ENCODE data around the gene PACS1.
A peak's percentile ranks its signal among the peaks of the same experiment; 100 is the strongest.

PACS1 gene

DNA sequence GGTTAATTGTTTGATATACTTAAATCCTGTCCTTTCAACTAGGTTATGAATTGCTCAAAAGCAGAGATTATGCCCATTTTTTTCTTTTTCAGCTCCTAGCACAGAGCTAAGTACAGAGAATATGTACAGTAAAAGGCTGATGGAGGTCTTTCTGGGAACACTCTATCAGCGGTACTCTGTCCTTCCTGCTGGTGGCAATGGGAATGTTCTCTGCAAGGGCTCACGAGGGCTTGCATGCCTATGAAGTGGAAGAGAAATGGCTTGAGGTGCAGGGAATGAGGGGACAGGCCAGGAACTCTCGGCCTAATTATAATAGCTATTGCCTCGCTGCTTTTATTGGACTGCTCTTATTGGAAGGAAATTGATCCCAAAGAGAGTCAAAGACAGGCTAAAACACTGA lies 114.7 kb downstream of the PACS1 start:
- no peak for DNase-seq (ENCODE audit: low spot score)

GRCh38 chr11:66186470-66186869 lies 116.4 kb downstream of the PACS1 start:
- no peak for DNase-seq (ENCODE audit: low spot score)

GRCh38 chr11:66187453-66187852 lies 117.4 kb downstream of the PACS1 start:
- no peak for DNase-seq (ENCODE audit: low spot score)

GRCh38 chr11:66188580-66188979 lies 118.5 kb downstream of the PACS1 start:
- no peak for DNase-seq (ENCODE audit: low spot score)

DNA sequence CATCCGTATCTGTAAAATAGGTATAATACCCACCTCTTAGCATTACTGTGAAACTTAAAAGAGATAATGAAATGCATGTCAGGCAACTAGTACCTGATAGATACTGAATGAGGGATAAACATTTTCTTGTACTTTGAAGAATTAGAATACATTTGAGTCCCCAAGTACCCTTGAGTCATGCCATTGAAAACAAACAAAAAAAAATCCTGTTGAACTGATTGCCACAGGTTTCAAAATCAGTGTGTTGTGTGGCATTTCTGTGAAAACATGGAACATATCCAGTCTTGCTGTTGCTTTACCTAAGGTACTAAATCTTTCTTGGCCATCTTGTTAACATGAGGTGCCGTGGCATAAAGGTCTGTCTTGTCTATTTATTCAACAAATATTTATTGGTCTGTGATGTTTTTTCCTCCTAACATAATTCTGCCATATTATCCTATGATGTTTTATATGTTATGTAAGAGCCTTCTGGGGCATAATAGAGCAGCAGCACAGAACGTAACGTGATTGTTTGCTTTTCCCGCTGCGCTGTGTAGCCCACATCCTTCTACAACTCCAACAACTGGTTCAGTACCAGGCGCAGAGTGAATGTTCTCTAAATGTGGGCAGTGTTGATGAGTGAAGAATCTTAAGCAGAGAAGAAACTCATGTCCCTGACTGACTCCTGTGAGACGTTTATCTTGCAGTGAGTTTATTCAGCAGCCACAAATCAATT lies 119.1 kb downstream of the PACS1 start:
- no peak for DNase-seq (ENCODE audit: low spot score)

DNA sequence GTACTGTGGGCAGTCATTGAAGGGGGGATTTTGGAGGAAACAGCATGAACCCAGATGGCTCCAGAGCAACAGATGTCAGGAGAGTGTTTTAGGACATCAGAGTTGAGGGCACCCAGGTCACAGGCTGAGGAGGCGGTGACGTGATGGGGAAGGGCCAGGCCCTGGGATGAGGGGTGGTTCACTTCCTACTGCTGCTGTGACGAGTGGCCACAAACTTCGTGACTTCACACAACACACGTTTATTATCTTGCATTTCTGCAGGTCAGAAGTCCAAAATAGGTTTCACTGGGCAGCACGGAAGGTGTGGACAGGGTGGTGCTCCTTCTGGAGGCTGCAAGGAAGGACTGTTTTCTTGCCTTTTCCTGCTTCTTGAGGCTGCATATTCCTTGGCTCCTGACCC lies 120.7 kb downstream of the PACS1 start:
- DNase-seq (ENCODE audit: low spot score), result no peak

- no peak for DNase-seq (ENCODE audit: low spot score)
Measured at GRCh38 chr11:66192181-66192863, 122.2 kb downstream of the PACS1 start.

GRCh38 chr11:66194391-66194790 lies 124.3 kb downstream of the PACS1 start:
- DNase-seq (ENCODE audit: low spot score), result no peak

DNA sequence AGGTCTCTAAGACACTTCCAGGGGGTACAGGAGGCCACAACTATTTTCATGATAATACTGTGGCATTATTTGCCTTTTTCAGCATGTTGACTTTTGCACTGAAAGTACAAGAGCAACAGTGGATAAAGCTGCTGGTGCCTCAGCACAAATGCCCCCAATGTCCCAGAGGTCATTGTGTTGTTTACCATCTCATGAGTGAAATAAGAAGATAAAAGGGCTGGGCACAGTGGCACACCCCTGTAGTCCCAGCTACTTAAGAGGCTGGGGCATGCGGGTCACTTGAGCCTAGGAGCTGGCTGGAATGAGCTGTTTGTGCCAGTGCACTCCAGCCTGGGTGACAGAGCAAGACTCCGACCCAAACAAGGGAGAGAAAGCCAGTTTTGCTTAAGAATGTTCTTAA lies 125.8 kb downstream of the PACS1 start:
- DNase-seq (ENCODE audit: low spot score), result no peak

GRCh38 chr11:66203847-66204246 lies 133.8 kb downstream of the PACS1 start:
- DNase-seq (ENCODE audit: low spot score), result no peak

DNA sequence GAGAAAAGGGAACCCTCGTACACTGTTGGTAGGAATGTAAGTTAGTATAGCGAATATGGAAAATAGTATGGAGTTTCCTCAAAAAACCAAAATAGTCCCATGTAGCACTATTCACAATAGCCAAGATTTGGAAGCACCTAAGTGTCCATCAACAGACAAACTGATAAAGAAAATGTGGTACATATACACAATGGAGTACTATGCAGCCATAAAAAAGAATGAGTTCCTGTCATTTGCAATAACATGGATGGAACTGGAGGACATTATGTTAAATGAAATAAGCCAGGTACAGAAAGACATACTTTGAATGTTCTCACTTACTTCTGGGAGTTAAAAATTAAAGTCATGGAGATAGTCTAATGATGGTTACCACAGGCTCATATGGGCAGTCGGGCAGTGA lies 134.3 kb downstream of the PACS1 start:
- DNase-seq (ENCODE audit: low spot score), result no peak

DNA sequence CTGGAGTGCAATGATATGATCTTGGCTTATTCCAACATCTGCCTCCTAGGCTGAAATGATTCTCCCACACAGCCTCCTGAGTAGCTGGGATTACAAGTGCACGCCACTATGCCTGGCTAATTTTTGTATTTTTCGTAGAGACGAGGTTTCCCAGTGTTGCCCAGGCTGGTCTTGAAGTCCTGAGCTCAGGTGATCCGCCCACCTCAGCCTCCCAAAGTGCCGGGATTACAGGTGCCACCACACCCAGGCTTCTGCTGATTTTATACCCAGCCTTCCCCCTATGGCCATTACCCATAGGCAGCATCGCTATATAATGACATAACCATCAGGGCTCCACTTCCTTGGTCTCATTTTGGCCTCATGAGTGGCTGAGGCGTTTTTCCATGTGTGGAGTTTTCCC lies 137.7 kb downstream of the PACS1 start:
- no peak for DNase-seq (ENCODE audit: low spot score)

- DNase-seq (ENCODE audit: low spot score), result no peak
Measured at GRCh38 chr11:66211100-66211499, 141.0 kb downstream of the PACS1 start.

DNA sequence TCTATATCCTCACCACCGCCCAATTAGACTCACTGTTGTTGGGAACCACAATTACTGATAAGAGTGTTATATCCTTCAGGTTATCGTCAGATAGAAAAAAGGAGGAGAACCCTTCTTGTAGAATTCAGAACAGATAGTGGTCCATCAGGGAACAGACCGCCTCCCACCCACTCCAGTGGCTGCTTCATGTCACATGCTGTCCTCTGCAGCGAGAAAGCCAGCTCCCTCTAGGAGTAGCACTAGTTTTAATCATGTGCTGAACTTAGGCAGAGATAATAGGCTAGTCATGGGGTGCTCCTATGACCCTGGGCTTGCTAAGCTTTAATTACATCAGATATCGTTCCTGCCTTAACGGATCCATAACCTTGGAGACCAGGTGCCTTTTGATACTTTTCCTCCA lies 146.8 kb downstream of the PACS1 start:
- DNase-seq (ENCODE audit: low spot score), result no peak

DNA sequence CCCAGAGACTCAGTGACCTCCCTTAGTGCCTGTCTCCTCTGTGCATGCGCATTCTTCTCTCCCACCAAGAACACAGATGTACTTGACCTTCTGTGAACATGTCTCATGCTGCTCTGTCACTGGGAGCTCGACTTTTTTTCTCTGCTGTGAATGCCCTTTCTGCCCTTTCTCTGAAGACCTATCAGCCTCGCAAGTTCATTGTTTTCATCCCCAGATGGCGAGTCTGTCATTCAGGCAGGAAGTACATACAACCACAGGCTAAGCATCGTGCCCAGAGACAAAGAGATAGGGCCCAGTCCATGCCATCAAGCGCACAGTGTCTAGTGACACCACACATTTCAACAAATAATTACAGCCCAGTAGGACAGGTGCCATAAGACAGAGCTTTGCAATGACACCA lies 148.0 kb downstream of the PACS1 start:
- no peak for DNase-seq (ENCODE audit: low spot score)

DNA sequence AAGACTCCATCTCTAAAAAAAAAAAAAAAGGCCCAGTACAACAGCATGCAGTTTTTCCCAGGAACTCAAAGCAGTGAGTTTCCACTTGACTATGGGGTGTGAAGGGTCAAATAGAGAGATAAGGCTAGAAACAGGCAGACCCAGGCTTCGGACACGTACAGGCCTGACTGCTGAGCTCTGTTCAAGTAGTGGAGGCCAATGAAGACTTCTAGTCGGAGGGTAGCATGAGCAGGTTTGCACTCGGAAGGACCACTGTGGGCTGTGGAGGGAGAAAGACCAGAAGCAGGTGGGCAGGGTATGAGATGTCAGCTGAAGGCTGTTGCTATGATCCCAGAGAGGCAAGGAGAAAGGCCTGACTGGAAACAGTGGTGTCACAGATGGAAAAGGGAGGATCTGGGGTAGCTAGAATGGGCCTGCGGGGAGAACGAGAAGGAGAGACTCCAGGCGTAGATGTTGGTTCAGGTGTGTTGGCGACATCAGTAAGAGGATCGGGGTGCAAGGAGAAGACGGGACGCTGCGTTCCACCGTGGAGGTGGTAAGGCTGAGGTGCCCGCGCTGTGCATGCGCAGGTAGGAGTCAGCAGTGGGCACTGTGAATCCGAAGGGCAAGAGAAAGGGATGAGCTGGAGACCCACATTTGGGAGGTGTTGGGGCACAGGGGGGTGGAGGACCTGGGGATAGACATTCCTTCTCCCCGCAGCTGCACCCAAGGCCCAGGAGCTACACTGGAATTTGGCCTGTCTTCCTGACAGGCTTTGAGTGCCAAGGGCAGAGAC lies 149.0 kb downstream of the PACS1 start:
- DNase-seq (ENCODE audit: low spot score), result no peak

DNA sequence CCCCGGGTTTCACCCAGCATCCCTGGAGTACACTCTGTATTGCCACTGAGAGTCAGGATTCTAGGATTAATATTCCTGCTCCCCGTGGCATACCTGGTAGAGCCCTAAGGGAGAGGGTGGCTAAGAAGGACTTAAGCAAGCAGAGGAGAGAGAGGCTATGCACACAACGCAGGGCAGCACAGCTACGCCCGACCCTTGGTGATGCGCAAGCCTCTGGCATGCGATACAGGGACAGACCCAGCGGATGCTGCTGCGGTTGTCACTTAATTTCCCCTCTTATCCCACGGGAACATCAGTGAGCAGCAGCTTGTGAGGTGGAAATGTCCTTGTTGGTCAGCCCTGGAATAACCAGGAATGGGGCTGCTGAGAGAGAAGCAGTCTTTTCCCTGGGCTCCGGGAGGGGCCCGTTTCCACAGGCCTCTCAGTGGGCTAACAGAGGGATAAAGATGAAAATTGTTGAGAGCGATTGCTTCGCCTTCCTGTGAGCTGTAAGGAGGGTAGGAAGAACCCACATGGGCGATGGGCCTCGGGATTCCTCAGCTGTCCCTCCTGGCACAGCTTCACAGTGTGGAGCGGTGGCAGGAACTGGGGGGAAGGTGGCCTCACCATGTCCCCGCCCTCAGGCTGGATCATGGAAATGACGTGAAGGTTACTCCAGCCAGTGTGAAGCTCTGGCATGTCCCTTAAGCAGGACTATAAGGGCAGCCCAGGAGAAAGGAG lies 149.9 kb downstream of the PACS1 start:
- peak; percentile 15 for DNase-seq (ENCODE audit: low spot score)

- DNase-seq (ENCODE audit: low spot score), result no peak
Measured at GRCh38 chr11:66220566-66220935, 150.5 kb downstream of the PACS1 start.

- peak; percentile 31 for DNase-seq (ENCODE audit: low spot score)
Measured at GRCh38 chr11:66221012-66221411, 150.9 kb downstream of the PACS1 start.

DNA sequence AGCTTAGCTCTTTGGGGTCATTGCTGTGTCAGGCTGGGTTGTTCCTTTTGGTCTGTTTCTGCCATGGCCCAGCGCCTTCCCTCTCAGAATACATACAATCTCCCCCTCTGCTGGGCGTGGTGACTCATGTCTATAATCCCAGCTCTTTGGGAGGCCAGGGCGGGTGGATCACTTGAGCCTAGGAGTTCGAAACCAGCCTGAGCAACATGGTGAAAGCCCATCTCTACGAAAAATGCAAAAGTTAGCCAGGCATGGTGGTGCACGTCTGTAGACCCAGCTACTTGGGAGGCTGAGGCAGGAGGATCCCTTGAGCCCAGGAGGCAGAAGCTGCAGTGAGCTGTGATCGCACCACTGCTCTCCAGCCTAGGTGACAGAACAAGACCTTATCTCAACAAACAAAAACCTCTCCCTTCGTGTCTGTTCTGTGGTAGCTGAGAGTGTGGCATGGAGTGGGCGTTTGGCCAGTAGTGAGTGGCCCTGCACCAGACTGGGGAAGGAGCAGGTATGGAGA lies 151.7 kb downstream of the PACS1 start:
- peak; percentile 50 for DNase-seq (ENCODE audit: low spot score)

DNA sequence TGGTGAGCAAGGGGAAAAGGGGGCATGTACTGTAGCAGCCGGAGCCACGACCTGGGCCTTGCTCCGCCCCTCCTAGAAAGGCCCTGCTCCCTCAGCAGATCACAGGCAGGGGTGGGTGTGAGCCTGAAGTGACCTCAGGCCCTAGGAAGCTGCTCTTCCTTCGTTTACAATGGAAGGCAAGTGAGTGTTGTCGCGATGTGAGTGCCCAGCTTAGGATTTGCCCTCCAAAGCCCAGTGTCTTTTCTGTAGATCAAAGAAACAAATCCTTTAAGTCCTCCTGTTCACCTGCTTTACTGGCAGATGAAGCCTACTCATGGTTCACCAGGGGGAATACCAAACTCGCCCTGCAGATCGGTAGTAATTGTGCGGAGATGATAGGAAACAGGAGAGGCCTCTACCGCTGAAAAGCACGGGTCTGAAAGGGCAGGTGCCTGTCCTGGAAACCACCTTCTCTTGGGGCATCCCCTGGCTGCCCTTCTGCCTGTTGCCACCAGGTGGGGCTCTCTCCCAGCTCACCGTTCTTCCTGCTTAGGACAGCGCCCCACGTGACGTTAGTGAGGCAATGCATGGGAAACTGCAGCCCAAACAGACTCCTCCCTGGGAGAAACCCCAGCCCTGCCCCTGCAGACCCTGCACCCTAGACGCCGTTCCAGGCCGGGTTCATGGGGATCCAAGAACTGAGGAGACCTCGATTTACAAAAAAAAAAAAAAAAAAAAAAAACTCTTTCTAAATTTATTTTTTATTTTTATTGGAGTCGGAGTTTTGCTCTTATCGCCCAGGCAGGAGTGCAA lies 152.5 kb downstream of the PACS1 start:
- peak; percentile 85 for DNase-seq (ENCODE audit: low spot score)

Measured in left forelimb (tissue), 1 donor.